ENCODE data around the gene TNS4.

GRCh38 chr17:40541873-40542557, 40.6 kb upstream of the TNS4 start:
- no peak for TF ChIP-seq POLR2A (IDR thresholded peaks at IDR 0.05; ENCODE audit: low read length)
- TF ChIP-seq GATA1 (IDR thresholded peaks at IDR 0.05; ENCODE audit: low read depth, low read length) = no peak

Measured in erythroblast (primary cell).